HG03159 (cell line): Measurements from ENCODE around the gene TRMT1.

Source experiments
- ATAC-seq: cut with Tn5 transposase; IDR thresholded peaks from one replicate; pipeline ENCODE4 v1.9.1; 2021; ENCODE audit warnings: mild to moderate bottlenecking, moderate library complexity; ENCODE audit not compliant: unreplicated experiment

The TRMT1 gene

GRCh38 chr19:13092606-13093235 lies 23.8 kb downstream of the TRMT1 start:
- ATAC-seq: no peak

- ATAC-seq: no peak
Measured at GRCh38 chr19:13092158-13092543, 24.4 kb downstream of the TRMT1 start.

- no peak for ATAC-seq
Measured at GRCh38 chr19:13091400-13092157, 25.0 kb downstream of the TRMT1 start.

- no peak for ATAC-seq
Measured at GRCh38 chr19:13090511-13091231, 25.9 kb downstream of the TRMT1 start.

- no peak for ATAC-seq
Measured at GRCh38 chr19:13089857-13090507, 26.6 kb downstream of the TRMT1 start.

DNA sequence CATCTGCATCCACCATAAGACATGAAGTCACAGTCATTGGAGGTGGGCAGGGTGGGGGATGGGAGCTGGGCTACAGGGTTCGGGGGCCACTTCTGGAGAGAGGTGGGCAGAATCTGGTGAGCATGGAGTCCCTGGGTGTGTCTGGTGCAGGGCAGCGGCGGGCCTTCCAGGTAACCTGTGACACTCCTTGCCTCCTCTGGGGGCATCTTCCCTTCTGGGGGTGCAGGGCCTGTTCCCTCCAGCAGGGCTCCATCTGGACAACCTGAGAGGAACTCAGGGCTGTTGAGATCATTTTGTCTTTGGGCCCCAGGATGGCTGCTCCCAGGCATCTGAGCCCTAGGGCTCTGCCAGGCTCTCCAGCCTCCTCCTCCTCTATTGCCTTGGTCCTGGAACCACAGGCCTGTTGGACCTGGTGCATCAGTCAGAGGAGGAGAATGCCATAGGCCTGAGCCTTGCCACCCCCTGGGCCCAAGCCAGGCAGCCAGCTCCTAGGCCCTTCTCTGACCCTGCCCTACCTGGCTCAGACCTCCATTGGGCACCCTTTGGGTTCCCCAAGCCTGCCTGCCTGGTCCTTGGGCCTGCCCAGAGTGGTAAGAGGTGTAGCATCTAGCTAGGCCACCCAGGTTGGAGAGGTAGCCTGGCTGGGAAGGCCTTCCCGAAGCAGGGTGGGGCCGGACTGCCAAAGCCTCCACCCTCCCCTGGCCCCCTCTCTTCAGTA lies 27.2 kb downstream of the TRMT1 start:
- no peak for ATAC-seq

DNA sequence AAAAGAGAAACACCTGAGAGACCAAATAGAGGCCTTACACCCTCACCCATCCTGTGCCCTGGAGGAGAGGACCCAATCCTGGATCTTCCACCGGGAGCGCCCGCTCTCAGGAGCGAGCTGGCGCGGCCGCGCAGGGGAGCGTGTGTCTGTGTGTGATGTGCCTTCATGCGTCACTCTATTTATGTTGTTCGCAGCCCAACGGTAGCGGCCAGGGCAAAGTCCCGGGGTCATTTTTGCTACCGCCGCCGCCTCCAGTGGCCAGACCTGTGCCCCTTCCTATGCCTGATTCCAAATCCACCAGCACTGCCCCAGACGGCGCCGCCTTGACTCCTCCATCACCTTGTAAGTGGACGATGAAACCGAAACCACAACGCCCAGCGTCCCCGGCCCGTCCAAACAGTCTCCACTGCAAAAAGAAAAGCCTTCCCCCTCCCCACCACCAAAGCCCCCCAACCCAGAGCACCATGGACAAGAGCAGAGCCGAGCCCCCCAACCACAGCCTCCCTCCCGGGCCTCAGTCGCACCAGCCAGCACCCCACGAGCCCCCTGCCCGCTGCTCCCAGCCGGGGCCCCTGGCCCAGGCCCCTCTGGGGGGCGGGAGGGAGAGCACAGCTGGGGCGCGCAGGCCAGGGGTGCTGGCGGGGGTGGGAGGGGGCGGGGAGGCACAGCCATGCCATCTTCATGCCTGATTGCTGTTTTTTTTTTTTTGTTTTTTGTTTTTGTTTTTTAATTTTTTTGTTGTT lies 28.6 kb downstream of the TRMT1 start:
- ATAC-seq: no peak

- ATAC-seq: no peak
Measured at GRCh38 chr19:13087295-13087694, 29.2 kb downstream of the TRMT1 start.

DNA sequence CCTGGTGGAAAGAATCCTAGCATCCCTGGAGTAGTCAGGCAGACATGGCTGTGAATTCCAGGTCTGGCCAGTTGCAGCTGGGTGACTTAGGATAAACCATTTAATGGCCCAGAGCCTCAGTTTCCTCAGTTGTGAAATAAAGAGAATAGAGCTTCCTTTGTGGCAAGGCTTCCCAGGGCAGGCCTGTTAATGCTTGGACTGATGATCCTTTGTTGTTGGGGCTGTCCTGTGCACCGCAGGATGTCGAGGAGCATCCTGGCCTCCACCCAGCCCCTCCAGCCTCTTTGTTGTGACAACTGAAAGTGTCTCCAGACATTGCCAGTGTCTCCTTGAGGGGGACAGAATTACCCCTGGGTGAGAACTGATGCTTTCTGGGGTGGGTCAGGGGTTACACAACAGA lies 30.2 kb downstream of the TRMT1 start:
- ATAC-seq: no peak

- ATAC-seq: no peak
Measured at GRCh38 chr19:13085666-13086065, 30.9 kb downstream of the TRMT1 start.

- no peak for ATAC-seq
Measured at GRCh38 chr19:13083627-13084026, 32.9 kb downstream of the TRMT1 start.

- no peak for ATAC-seq
Measured at GRCh38 chr19:13083008-13083404, 33.5 kb downstream of the TRMT1 start.

DNA sequence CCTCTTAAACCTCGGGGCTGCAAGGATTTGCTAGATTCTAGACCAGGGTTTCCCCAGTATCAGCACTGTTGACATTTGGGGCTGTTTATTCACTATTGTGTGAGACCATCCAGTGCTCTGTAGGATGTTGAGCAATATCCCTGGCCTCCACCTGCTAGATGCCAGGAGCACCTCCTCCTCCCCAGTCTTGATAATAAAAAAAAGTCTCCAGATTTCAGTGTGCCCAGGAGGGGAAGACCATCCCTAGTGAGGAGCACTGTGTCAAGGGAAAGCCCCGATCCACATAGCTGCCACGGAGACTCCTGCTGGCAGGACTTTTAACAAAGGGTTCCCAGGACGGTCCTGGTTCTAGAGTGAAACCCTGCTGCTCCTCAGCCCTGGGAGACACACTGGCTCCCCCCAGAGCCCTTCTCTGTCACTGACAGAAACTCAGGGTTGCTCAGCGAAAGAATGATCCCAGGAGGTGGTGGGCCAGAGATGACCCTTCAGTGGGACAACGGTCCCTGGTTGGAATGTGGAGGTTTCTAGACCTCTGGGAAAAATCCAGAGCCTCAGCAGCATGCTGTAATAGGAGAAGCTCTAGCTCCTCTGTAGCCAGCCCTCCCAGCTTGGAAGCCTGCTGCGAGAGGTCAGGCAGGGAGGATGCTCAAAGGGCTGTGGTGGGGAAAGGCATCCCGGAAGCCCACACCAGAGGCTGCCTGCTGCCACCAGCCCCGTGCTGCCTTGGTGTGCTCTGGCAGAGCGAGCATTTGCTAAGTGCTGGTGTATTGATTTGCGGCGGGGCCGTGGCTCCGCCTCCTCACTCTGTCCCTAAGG lies 34.1 kb downstream of the TRMT1 start:
- no peak for ATAC-seq

DNA sequence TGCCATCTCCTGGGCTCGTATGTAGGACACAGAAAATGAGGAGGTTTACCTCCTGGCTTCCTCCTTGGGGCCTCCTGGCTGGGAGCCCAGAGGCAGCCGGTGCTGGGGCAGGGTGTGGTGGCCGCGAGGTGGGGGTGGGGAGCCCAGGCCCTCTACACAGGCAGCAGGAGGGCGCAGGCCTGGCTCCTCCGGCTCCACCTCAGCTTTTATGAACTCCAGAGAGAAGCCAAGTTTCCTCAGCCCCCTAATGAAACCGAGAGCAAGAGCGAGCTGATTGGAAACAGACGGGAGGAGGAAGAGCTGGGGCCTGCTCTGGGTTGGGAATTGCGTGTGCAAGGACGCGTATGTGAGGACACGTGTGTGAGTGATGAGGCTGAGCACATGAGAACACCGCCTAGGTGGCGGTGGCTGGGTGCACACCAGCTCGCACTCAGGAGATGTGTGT lies 37.0 kb downstream of the TRMT1 start:
- ATAC-seq: no peak

GRCh38 chr19:13078897-13079541 lies 37.5 kb downstream of the TRMT1 start:
- ATAC-seq: no peak

DNA sequence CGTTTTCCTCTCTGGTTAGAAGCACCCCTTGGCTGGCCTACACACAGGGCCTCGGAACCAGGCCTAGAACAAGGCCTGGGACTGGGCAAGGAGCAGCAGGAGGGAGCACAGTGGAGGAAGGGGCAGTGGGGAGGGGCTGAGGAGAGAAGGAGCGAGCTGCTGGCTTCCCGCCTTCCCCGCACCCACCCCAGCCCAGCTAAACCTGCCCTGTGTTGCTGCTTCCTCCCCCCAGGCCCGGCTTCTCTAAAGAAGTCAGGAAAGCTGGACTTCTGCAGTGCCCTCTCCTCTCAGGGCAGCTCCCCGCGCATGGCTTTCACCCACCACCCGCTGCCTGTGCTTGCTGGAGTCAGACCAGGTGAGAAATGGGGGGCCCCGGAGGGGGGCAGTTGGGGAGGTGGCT lies 38.2 kb downstream of the TRMT1 start:
- no peak for ATAC-seq

DNA sequence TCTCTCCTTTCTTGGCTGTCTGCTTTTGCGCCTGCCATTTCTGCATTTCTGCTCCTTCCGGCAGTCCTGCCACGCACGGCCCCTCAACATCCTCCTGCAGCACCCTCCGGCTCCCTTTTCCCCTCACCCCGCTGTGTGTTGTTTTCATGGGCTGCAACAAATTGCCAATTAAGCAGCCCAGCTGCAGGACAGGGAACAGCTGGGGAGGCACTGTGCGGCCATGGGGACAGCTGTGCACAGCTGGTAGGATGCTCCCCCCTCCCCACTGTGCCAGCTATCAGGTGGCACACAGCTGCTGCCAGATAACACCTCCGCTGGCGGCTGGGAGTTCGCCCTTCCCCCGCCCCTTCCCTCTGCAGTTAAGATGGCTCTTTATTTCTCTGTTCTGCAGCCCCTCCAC lies 39.3 kb downstream of the TRMT1 start:
- ATAC-seq: no peak

DNA sequence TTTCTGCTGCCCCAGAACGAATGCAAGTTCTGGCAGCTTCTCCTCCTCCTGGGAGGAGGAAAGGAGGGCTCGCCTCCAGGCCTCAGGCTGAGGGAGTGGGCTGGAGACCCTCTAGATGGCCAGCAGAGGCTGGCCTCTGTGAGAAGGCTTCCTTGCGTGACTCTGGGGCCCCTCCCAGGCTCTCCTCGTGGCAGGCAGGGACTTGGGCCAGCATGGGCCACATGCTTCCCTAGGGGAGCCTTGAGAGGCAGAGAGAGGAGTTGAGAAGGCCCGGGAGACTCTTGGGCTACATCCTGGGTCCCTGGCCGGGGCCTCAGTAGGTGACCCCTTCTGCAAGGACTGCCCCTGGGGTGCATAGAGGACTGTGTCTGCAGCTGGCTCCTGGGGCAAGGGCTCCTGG lies 39.8 kb downstream of the TRMT1 start:
- no peak for ATAC-seq

GRCh38 chr19:13076320-13076719 lies 40.2 kb downstream of the TRMT1 start:
- no peak for ATAC-seq
